ENCODE data around the gene GNAI3.

GRCh38 chr1:109582021-109582420 lies 33.6 kb downstream of the GNAI3 start:
- TF ChIP-seq YY1 (tag by site-specific recombination; IDR thresholded peaks at IDR 0.05) (no peak), ZNF26 (tag by site-specific recombination; IDR thresholded peaks at IDR 0.05) (no peak), ZNF140 (tag by site-specific recombination; IDR thresholded peaks at IDR 0.05) (no peak), ZNF76 (tag by site-specific recombination; IDR thresholded peaks at IDR 0.05; ENCODE audit: borderline replicate concordance, low read depth) (no peak), ZNF132 (tag by site-specific recombination; IDR thresholded peaks at IDR 0.05; ENCODE audit: borderline replicate concordance) (no peak), MEIS1 (CRISPR knock-in tag; IDR thresholded peaks at IDR 0.05; ENCODE audit: borderline replicate concordance) (no peak), ZNF335 (tag by site-specific recombination; conservative IDR thresholded peaks at IDR 0.05) (no peak), ZNF274 (IDR thresholded peaks at IDR 0.05; ENCODE audit: low read length) (no peak), ZNF274 (tag by site-specific recombination; IDR thresholded peaks at IDR 0.05; ENCODE audit: borderline replicate concordance) (no peak)
- TF ChIP-seq, protein P1, sequence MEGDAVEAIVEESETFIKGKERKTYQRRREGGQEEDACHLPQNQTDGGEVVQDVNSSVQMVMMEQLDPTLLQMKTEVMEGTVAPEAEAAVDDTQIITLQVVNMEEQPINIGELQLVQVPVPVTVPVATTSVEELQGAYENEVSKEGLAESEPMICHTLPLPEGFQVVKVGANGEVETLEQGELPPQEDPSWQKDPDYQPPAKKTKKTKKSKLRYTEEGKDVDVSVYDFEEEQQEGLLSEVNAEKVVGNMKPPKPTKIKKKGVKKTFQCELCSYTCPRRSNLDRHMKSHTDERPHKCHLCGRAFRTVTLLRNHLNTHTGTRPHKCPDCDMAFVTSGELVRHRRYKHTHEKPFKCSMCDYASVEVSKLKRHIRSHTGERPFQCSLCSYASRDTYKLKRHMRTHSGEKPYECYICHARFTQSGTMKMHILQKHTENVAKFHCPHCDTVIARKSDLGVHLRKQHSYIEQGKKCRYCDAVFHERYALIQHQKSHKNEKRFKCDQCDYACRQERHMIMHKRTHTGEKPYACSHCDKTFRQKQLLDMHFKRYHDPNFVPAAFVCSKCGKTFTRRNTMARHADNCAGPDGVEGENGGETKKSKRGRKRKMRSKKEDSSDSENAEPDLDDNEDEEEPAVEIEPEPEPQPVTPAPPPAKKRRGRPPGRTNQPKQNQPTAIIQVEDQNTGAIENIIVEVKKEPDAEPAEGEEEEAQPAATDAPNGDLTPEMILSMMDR (tag by site-specific recombination; IDR thresholded peaks at IDR 0.05): no peak
